ENCODE measurements around the gene TAS2R43. TPM values are rescaled to one million over a fixed set of nuclear protein-coding genes. Genes with fewer than 3 reads are reported as not detected.
"Not testable (repeated sequence)": the region's sequence is repeated elsewhere in the genome, so short reads cannot be mapped to it uniquely, and the experiment has no call there.

The TAS2R43 gene

DNA sequence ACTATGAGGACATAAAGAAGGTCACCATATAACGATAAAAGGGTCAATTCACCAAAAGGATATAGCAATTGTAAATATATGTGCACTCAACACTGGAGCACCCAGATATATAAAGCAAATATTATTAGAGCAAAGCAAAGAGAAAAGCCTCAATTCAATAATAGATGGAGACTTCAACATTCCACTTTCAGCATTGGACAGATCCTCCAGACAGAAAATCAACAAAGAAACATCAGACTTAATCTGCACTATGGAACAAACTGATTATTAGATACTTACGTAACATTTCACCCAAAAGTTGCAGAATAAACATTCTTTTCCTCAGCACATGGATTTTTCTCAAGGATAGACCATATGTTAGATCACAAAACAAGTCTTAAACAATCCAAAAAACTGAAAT lies 50.7 kb downstream of the TAS2R43 start:
- not testable (repeated sequence) for H3K9ac ChIP-seq (ENCODE audit: low read depth, low read length, poor library complexity); H3K4me1 ChIP-seq (ENCODE audit: control insufficient read depth in 2 of 2, insufficient read depth in 1 of 2, low read depth in 1 of 2, low read length in 2 of 2); H2BK120ac ChIP-seq (ENCODE audit: low read depth, low read length); H2AFZ ChIP-seq (ENCODE audit: low read length); H3K27me3 ChIP-seq (ENCODE audit: control insufficient read depth in 3 of 3, insufficient read depth in 3 of 3, low read depth in 1 of 3, low read length in 3 of 3); H3K4ac ChIP-seq (ENCODE audit: low read length); H2BK15ac ChIP-seq (ENCODE audit: low read length); H3K79me1 ChIP-seq (ENCODE audit: low read depth, low read length); H2AK5ac ChIP-seq (ENCODE audit: low read depth, low read length); H3K4me2 ChIP-seq (ENCODE audit: insufficient read depth, low read length, poor library complexity, severe bottlenecking); H4K8ac ChIP-seq (ENCODE audit: low read depth, low read length); H3K18ac ChIP-seq (ENCODE audit: low read length); H3K27ac ChIP-seq (replicated peaks; ENCODE audit: low read length); DNase-seq (ENCODE audit: low spot score); H3K4me3 ChIP-seq (ENCODE audit: low read length in 2 of 2); H2BK12ac ChIP-seq (ENCODE audit: low read length); H4K91ac ChIP-seq (ENCODE audit: low read depth, low read length, poor library complexity); H3K23ac ChIP-seq (ENCODE audit: low read depth, low read length, poor library complexity); H3K14ac ChIP-seq (ENCODE audit: low read length); H2BK5ac ChIP-seq (ENCODE audit: low read length)
- H3K9me3 ChIP-seq (replicated peaks in 1 of 2; ENCODE audit: control insufficient read depth in 2 of 2, insufficient read depth in 1 of 2, low read depth in 1 of 2, low read length in 2 of 2): peaks cover 0 to 11% of the 10 kb centered on the region in 2 donors
- no CpG with 5 or more reads among the region's 2 CpGs for WGBS, 2 donors (ENCODE audit: extremely low coverage in 2 of 2, insufficient read length in 2 of 2, insufficient replicate concordance in 1 of 2)
- peaks cover 2 to 33% of the 10 kb centered on the region in 2 donors for H3K36me3 ChIP-seq (replicated peaks in 1 of 2; ENCODE audit: control insufficient read depth in 2 of 2, insufficient read depth in 2 of 2, low read length in 2 of 2)

Small RNA genes lying within 50 kb of the gene (small RNA-seq; reads per million reads assigned to genes)
- gene AC018630.1 (ENCODE audit: insufficient read depth): not detected
